DMS53 treated with DMSO at 0.1 percent for 48 hours (cell line): ENCODE data around the gene SH2B3.
"Not testable (repeated sequence)": the region's sequence is repeated elsewhere in the genome, so short reads cannot be mapped to it uniquely, and the experiment has no call there.

Experiments used
- DNase-seq: peaks from one replicate; lab custom pipeline; 2025; ENCODE audit not compliant: unreplicated experiment; lab: John Stamatoyannopoulos, UW

SH2B3 gene

GRCh38 chr12:111386885-111387284, 18.8 kb upstream of the SH2B3 start:
- no peak for DNase-seq

- DNase-seq = no peak
Measured at GRCh38 chr12:111387747-111388323, 17.9 kb upstream of the SH2B3 start.

GRCh38 chr12:111389635-111390034, 16.1 kb upstream of the SH2B3 start:
- DNase-seq = no peak

GRCh38 chr12:111390910-111391309, 14.8 kb upstream of the SH2B3 start:
- DNase-seq = no peak

- DNase-seq = no peak
Measured at GRCh38 chr12:111393700-111394300, 11.9 kb upstream of the SH2B3 start.

GRCh38 chr12:111394480-111394879, 11.2 kb upstream of the SH2B3 start:
- DNase-seq = no peak

- no peak for DNase-seq
Measured at GRCh38 chr12:111395336-111396187, 10.2 kb upstream of the SH2B3 start.

GRCh38 chr12:111396271-111396670, 9.5 kb upstream of the SH2B3 start:
- DNase-seq = not testable (repeated sequence)

GRCh38 chr12:111396726-111397445, 8.8 kb upstream of the SH2B3 start:
- DNase-seq = peak; percentile 62

- DNase-seq = no peak
Measured at GRCh38 chr12:111398530-111398929, 7.2 kb upstream of the SH2B3 start.

- DNase-seq = not testable (repeated sequence)
Measured at GRCh38 chr12:111399741-111400404, 5.8 kb upstream of the SH2B3 start.

- DNase-seq = no peak
Measured at GRCh38 chr12:111401167-111401605, 4.5 kb upstream of the SH2B3 start.

GRCh38 chr12:111402490-111402824, 3.3 kb upstream of the SH2B3 start:
- not testable (repeated sequence) for DNase-seq

GRCh38 chr12:111404362-111405148, 1.2 kb upstream of the SH2B3 start:
- no peak for DNase-seq

- DNase-seq = peak; percentile 77
Measured at GRCh38 chr12:111405149-111405858, 419 bp upstream of the SH2B3 start.

GRCh38 chr12:111406474-111407376, 1.0 kb downstream of the SH2B3 start:
- no peak for DNase-seq

GRCh38 chr12:111407377-111408115, 1.8 kb downstream of the SH2B3 start:
- no peak for DNase-seq

GRCh38 chr12:111408116-111408440, 2.4 kb downstream of the SH2B3 start:
- no peak for DNase-seq
